HepG2 (cell line): ENCODE data around the gene TOP2A. TPM values are rescaled to one million over a fixed set of nuclear protein-coding genes. Genes with fewer than 3 reads are reported as not detected.

ENCODE experiments used
- HNF1B ChIP-seq: sonication (generic); formaldehyde crosslinking; IDR thresholded peaks from 2 replicates; pipeline ENCODE4 v1.5.1; 2020; ENCODE audit warnings: mild to moderate bottlenecking, moderate library complexity, missing genetic modification reagents
- HNF4A ChIP-seq: sonication (generic); formaldehyde crosslinking; IDR thresholded peaks from 2 replicates; pipeline ENCODE4 v1.4.0; 2020; ENCODE audit warnings: missing genetic modification reagents
- HNRNPLL ChIP-seq: fragments of 200-400 bp; formaldehyde crosslinking; IDR thresholded peaks from 2 replicates; pipeline ENCODE4 v1.6.1; 2017; ENCODE audit warnings: mild to moderate bottlenecking, low read depth, low read length; ENCODE audit not compliant: poor library complexity, severe bottlenecking
- HOXA3 ChIP-seq: sonication (generic); formaldehyde crosslinking; IDR thresholded peaks from 2 replicates; pipeline ENCODE4 v1.5.0; 2020; ENCODE audit warnings: missing genetic modification reagents
- HOXA9 ChIP-seq: sonication (generic); formaldehyde crosslinking; IDR thresholded peaks from 2 replicates; pipeline ENCODE4 v1.8.1; 2022; ENCODE audit warnings: missing genetic modification reagents, mild to moderate bottlenecking, moderate library complexity, borderline replicate concordance
- ISL2 ChIP-seq: sonication (generic); formaldehyde crosslinking; IDR thresholded peaks from 2 replicates; pipeline ENCODE4 v1.5.0; 2020; ENCODE audit warnings: missing genetic modification reagents
- KDM2A ChIP-seq: sonication (generic); formaldehyde crosslinking; IDR thresholded peaks from 2 replicates; pipeline ENCODE4 v1.4.0; 2020; ENCODE audit warnings: low read depth, missing genetic modification reagents, borderline replicate concordance
- MAFK ChIP-seq, 2 experiments: IDR thresholded peaks in 1 of 2; conservative IDR thresholded peaks in 1 of 2; 2 replicates each; pipeline ENCODE4 v1.6.1; 2011; ENCODE audit warnings: improper control_type of control experiment in 2 of 2, low read length in 2 of 2
- NR1H2 ChIP-seq: sonication (generic); formaldehyde crosslinking; IDR thresholded peaks from 2 replicates; pipeline ENCODE4 v1.8.1; 2022; ENCODE audit warnings: low read depth, missing genetic modification reagents, borderline replicate concordance
- PATZ1 ChIP-seq: sonication (generic); formaldehyde crosslinking; IDR thresholded peaks from 2 replicates; pipeline ENCODE4 v1.4.0; 2020; ENCODE audit warnings: missing genetic modification reagents
- PHF5A ChIP-seq: IDR thresholded peaks from one replicate; pipeline ENCODE4 v1.6.1; 2018; ENCODE audit warnings: low read depth, missing genetic modification reagents; ENCODE audit not compliant: unreplicated experiment
- REL ChIP-seq: sonication (generic); formaldehyde crosslinking; conservative IDR thresholded peaks from 2 replicates; pipeline ENCODE4 v1.8.0; 2022; ENCODE audit warnings: mild to moderate bottlenecking, missing genetic modification reagents, moderate library complexity
- SCMH1 ChIP-seq: sonication (generic); formaldehyde crosslinking; IDR thresholded peaks from 2 replicates; pipeline ENCODE4 v1.9.0; 2021; ENCODE audit warnings: missing genetic modification reagents, mild to moderate bottlenecking, borderline replicate concordance
- STAT5B ChIP-seq: sonication (generic); formaldehyde crosslinking; IDR thresholded peaks from 2 replicates; pipeline ENCODE4 v1.4.0; 2020; ENCODE audit warnings: missing genetic modification reagents
- TFDP2 ChIP-seq: sonication (generic); formaldehyde crosslinking; IDR thresholded peaks from 2 replicates; pipeline ENCODE4 v1.4.0; 2020; ENCODE audit warnings: missing genetic modification reagents
- TRAFD1 ChIP-seq: sonication (generic); formaldehyde crosslinking; IDR thresholded peaks from 2 replicates; pipeline ENCODE4 v1.5.1; 2020; ENCODE audit warnings: missing genetic modification reagents, mild to moderate bottlenecking, borderline replicate concordance
- ZMYM3 ChIP-seq: sonication (generic); formaldehyde crosslinking; IDR thresholded peaks from 2 replicates; pipeline ENCODE4 v1.5.1; 2020; ENCODE audit warnings: mild to moderate bottlenecking, missing genetic modification reagents
- ZNF225 ChIP-seq: sonication (generic); formaldehyde crosslinking; IDR thresholded peaks from 2 replicates; pipeline ENCODE4 v1.4.0; 2020; ENCODE audit warnings: mild to moderate bottlenecking, missing genetic modification reagents
- ZNF331 ChIP-seq: sonication (generic); formaldehyde crosslinking; IDR thresholded peaks from 2 replicates; pipeline ENCODE4 v1.4.0; 2020; ENCODE audit warnings: missing genetic modification reagents
- ZNF589 ChIP-seq: sonication (generic); formaldehyde crosslinking; conservative IDR thresholded peaks from 2 replicates; pipeline ENCODE4 v1.8.0; 2022; ENCODE audit warnings: mild to moderate bottlenecking, moderate library complexity, missing genetic modification reagents
- ZNF605 ChIP-seq: sonication (generic); formaldehyde crosslinking; IDR thresholded peaks from 2 replicates; pipeline ENCODE4 v1.8.0; 2022; ENCODE audit warnings: mild to moderate bottlenecking, missing genetic modification reagents
- ZNF746 ChIP-seq: sonication (generic); formaldehyde crosslinking; IDR thresholded peaks from 2 replicates; pipeline ENCODE4 v1.8.0; 2022; ENCODE audit warnings: mild to moderate bottlenecking, missing genetic modification reagents
- ZNF768 ChIP-seq: sonication (generic); formaldehyde crosslinking; IDR thresholded peaks from 2 replicates; pipeline ENCODE4 v1.4.0; 2020; ENCODE audit warnings: missing genetic modification reagents
- polyA plus RNA-seq, 8 experiments: library from polyadenylated mRNA; depleted of rRNA in 3 of 8; stranded (reverse) in 7 of 8; unstranded in 1 of 8; fragments of >200 nt; fragmentation: Illumina TruSeq in 4 of 8; extraction: Trizol in 4 of 8; gene quantifications; 2 replicates each; pipeline versions ENCODE4 v1.2.1 to v1.2.3, GENCODE V29; 2011 to 2016; ENCODE audit warnings: low read depth in 4 of 8, missing spikeins in 1 of 8, mixed read lengths in 1 of 8; ENCODE audit not compliant: insufficient read depth in 1 of 8
- total RNA-seq, 5 experiments: library from RNA; depleted of rRNA; stranded (reverse); fragments of >200 nt; fragmentation: Illumina TruSeq; extraction: Trizol; gene quantifications; 2 replicates each; pipeline ENCODE4 v1.2.3, GENCODE V29; 2016; ENCODE audit warnings: low read depth in 1 of 5

Gene TOP2A
- total and polyA plus RNA-seq, 2 of the 13 experiments (the other 11 are each of a cell fraction or from before 2014, with no cell fraction given), result 108 to 327 TPM

GRCh38 chr17:40341808-40342503, 75.7 kb downstream of the TOP2A start (continued):
- TF ChIP-seq HNF1B (CRISPR knock-in tag), result peak; percentile 42; the same call in 1 of the 2 replicates
- no peak for TF ChIP-seq MAFK (conservative IDR thresholded peaks at IDR 0.05 in 1 of 2, IDR thresholded peaks at IDR 0.05 in 1 of 2; ENCODE audit: low read length in 2 of 2)
- TF ChIP-seq KDM2A, result peak; percentile 22; the same call in 1 of the 2 replicates
- peak; percentile 41 for TF ChIP-seq HNRNPLL
- TF ChIP-seq ZNF589 (CRISPR knock-in tag), result peak; percentile 63; the same call in 1 of the 2 replicates
- TF ChIP-seq TFDP2, result 0 out of 2 replicates have a peak, but pooled peaks have one; percentile 6
- 0 out of 2 replicates have a peak, but pooled peaks have one; percentile 38 for TF ChIP-seq ZNF331
- peak; percentile 36; the same call in 1 of the 2 replicates for TF ChIP-seq ZNF768
- peak; percentile 51; the same call in 1 of the 2 replicates for TF ChIP-seq ZNF605 (CRISPR knock-in tag)
- TF ChIP-seq ZNF746 (CRISPR knock-in tag), result 0 out of 2 replicates have a peak, but pooled peaks have one; percentile 0
- TF ChIP-seq ZMYM3 (CRISPR knock-in tag), result peak; percentile 60; the same call in 1 of the 2 replicates
- TF ChIP-seq STAT5B (CRISPR knock-in tag), result no peak
- TF ChIP-seq SCMH1 (CRISPR knock-in tag), result no peak
- TF ChIP-seq ISL2 (CRISPR knock-in tag), result no peak
- 0 out of 2 replicates have a peak, but pooled peaks have one; percentile 62 for TF ChIP-seq TRAFD1 (CRISPR knock-in tag)
- TF ChIP-seq PATZ1 (CRISPR knock-in tag), result peak; percentile 90
- TF ChIP-seq HOXA9, result 0 out of 2 replicates have a peak, but pooled peaks have one; percentile 12
- TF ChIP-seq NR1H2 (CRISPR knock-in tag), result 0 out of 2 replicates have a peak, but pooled peaks have one; percentile 3
- TF ChIP-seq HNF4A (CRISPR knock-in tag), result 0 out of 2 replicates have a peak, but pooled peaks have one; percentile 27
- no peak for TF ChIP-seq REL (CRISPR knock-in tag)
- peak; percentile 75 for TF ChIP-seq PHF5A (CRISPR knock-in tag)
- no peak for TF ChIP-seq HOXA3
- TF ChIP-seq ZNF225 (CRISPR knock-in tag), result 0 out of 2 replicates have a peak, but pooled peaks have one; percentile 1
